SW 1271 (cell line): ENCODE measurements around the gene NALCN.
A peak's percentile ranks its signal among the peaks of the same experiment; 100 is the strongest.

Source experiments
- DNase-seq, 2 experiments: peaks; one replicate each; lab custom pipeline; 2025; lab: John Stamatoyannopoulos, UW

NALCN gene

GRCh38 chr13:101289764-101290163, 126.5 kb downstream of the NALCN start:
- DNase-seq = peak; percentile 31 to 75

DNA sequence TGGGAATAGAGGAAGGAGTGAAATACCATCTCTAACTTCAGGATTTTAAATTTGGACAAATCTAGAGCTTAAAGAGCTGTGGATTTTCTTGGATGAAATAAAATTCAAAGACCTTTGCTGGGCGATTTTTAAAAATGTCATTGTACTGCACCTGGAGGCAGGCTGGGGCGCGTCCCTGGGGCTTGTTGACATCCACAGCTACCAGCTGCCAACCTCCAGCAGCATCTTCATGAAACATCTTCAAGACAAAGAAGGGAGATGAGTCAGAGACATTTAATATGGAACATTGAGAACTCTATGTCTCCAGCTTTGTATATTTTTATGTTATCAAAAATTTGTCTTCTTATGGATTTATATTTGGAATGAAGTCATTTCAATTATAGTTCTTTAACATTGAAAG, 132.5 kb downstream of the NALCN start:
- no peak for DNase-seq

GRCh38 chr13:101272886-101273285, 143.4 kb downstream of the NALCN start:
- no peak for DNase-seq

- no peak for DNase-seq
These were observed 144.5 kb downstream of the NALCN start for GRCh38 chr13:101271681-101272245.

GRCh38 chr13:101267656-101268055, 148.7 kb downstream of the NALCN start:
- no peak for DNase-seq

DNA sequence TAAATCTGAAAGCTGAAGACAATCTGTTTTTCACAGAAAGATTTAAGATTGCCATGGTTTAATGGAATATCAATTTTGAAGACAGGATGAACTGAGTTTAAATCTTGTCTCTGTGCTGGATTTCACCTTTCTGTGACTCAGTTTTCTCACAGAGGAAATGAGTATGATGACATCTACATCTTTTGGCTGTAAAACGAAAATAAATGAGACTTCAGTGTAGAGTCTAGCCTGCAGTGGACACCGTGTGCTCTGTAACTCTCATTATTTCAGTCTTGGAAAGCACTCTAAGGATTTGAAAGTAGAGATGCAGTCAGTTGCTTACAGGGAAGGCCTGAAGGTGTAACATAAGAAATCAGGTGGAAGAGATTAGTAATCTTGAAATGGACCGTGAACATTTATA, 150.4 kb downstream of the NALCN start:
- DNase-seq = no peak

DNA sequence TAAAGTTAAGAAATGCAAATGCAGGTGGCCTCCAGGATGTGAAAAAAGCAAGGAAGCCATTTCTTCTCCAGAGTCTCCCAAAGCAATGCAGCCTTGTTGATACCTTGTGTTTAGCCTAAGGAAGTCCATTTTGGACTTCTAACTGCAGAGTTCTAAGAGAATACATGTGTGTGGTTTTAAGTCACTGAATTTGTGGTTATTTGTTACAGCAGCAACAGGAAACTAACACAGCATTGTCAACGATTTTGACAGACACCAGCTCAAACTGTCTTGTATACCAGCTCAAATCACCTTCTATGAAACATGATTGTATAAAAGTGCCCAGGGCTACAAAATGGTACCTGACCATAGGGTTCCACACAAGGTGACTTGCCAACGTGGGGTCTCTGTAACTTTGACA, 151.4 kb downstream of the NALCN start:
- no peak for DNase-seq

GRCh38 chr13:101262306-101262705, 154.0 kb downstream of the NALCN start:
- no peak for DNase-seq

DNA sequence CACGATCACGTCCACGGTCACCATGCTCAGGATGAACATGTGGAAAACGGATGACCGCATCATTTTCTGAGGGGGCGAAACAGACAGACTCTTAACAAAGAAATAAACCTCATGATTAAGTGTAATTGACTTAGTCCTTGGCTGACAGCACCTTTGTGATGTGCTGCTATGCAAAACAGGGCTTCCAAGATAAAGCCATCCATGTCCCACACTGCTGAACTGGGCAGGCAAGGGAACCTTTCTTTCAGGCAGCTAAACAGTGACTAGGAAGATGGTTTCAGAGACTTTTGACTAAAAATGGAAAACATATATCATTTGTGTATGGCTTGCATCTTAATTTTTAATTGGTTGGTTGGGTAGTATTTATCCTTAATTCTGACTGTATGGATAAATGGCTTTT, 157.8 kb downstream of the NALCN start:
- DNase-seq = no peak

GRCh38 chr13:101258071-101258470, 158.2 kb downstream of the NALCN start:
- DNase-seq = peak; percentile 97 to 100

GRCh38 chr13:101248739-101249514, 167.4 kb downstream of the NALCN start:
- DNase-seq = no peak

- no peak for DNase-seq
These were observed 173.6 kb downstream of the NALCN start for GRCh38 chr13:101242720-101243119.

DNA sequence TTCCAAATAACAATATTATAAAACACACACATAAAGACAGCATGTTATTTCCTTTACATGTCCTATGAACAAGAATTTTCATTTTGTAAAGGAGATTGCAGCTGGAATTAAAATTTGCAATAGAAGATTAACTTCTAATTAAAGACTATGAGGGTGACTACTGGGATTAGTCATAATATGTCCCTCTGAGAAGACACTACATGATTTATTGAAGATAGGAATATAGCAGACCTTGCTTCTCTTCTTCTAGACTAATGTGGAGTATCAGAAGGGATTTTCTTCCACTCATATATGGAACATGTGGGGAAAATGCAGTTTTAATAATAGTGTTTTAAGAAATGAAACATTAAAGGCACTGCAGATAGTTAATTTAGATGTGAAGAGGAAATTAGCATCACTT, 177.8 kb downstream of the NALCN start:
- no peak for DNase-seq

DNA sequence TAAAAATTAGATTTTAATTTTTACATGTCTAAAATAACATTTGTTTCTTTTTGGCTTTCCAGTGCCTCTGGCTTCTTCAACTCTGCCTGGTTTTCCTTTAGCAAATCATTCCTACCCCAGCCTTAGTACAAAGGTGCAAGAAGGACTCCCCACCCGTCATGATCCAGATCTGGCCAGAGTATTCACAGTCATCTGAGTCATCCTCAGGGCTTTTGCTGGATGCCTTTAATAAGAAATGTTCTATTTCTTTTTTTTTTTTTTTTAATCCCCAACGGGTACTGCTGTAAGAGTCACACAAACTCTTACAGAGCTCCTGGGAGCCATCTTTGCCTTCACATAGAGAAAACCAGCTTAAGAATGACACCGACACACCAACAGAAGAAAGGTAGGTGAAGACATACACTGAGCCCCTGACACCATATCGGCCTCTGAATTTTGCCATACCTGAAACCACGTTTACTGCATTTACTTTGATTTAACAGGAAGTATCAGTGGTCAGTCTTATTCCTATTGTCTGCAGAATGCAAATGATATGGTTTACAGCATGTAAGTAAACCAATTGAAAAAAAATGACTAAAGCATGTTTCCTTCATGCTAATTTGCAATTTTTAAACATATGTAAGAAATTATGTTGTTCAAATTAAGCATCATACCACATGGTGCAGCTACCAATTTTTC, 184.4 kb downstream of the NALCN start:
- DNase-seq = no peak

- no peak for DNase-seq
These were observed 185.9 kb downstream of the NALCN start for GRCh38 chr13:101230271-101230890.

DNA sequence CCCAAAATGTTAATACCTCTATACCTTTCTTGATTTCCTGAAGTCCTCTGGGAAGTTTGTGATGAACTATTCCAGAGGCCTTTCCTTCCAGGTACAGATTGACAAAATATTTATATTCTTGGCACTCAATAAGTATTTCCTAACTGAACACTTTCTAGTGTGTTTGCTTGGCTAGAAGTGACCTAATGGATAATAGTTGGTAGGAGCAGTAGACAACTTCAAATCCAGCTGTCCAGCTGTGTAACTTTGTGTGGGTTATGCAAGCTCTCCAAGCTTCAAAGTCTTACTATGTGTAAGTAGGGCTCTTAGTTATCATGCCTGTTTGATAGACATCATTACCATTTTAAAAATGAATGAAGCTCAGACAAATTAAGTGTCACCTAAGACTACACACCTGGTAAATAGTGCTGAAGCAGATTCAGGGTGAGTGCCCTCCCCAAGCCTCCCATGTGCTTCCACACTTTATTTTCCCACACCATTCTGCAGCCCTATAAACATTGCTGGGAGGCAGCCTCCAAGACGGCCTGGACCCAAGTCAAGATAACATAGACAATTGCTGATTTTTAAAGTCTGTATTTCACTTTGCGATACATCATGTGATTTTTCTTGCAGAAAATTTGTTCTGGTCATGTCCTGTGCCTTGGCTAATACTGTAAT, 196.6 kb downstream of the NALCN start:
- DNase-seq = no peak

DNA sequence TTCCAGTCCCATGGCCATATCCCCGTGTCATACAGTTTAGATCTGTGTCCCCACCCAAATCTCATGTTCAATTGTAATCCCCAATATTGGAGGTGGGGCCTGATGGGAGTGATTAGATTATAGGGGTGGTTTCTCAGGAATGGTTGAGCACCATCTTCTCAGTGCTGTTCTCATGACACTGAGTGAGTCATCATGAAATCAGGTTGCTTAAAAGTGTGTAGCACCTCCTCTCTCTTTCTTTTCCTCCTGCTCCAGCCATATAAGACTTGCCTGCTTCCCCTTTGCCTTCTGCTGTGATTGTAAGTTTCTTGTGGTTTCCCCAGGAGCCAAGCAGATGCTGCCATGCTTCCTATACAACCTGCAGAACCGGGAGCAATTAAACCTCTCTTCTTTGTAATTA, 197.8 kb downstream of the NALCN start:
- no peak for DNase-seq

DNA sequence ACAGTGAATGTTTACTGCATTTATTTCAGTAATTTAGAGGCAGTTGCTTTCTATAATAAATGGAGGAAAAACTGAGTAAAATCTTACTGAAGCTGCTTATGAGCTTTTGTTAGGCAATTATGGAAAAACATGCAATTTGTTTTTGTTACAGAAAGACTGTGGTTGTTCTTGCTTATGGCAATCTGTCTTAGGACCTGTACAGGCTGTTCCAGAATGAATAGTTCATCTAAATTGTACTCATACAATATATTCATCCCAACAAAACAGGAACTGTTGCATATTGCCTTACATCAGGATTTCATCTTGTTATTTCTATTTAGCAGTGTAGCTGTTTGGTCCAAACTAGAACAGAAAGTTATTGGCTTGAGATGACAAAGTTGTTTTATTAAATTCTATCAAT, 199.2 kb downstream of the NALCN start:
- DNase-seq = no peak

- DNase-seq = peak; percentile 38 to 75
These were observed 205.0 kb downstream of the NALCN start for GRCh38 chr13:101211261-101211660.

- no peak for DNase-seq
These were observed 205.5 kb downstream of the NALCN start for GRCh38 chr13:101210774-101211173.

- no peak for DNase-seq
These were observed 207.0 kb downstream of the NALCN start for GRCh38 chr13:101209206-101209893.

GRCh38 chr13:101205408-101205807, 210.9 kb downstream of the NALCN start:
- no peak for DNase-seq
